ENCODE measurements around the gene ARHGAP8.

DNA sequence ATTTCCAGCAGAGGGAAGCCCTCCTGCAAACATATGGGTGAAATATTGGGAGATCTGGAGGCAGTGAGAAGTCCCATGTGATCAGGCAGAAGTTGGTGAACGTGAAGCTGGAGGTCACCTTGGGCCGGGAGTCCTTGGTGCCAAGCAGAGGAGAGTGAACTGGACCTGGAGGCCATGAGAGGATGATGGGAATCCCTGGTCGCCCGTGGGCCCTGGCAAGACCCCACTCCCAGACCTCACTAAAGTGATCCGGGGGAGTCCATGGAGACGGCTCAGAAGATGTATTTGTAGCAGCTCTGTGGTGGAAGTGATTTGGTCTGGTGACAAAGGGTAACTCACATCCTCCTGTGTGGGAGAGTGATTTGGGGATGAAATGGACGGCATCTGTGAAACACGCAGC, 71.0 kb downstream of the ARHGAP8 start:
- TF ChIP-seq CEBPB (IDR thresholded peaks at IDR 0.05) (no peak), ZFP36 (IDR thresholded peaks at IDR 0.05; ENCODE audit: borderline replicate concordance, partially characterized antibody) (no peak)

All from A549 (cell line).